Adrenal gland (tissue), 5 donors: ENCODE results near the gene SUPT7L.

Experiments
- POLR2A ChIP-seq, 2 donors: fragments of 450-650 bp; IDR thresholded peaks; one replicate each; pipeline ENCODE4 v1.6.1; 2017; ENCODE audit warnings: antibody characterized with exemption in 2 of 2, mild to moderate bottlenecking in 2 of 2, moderate library complexity in 1 of 2
- TF ChIP-seq, protein P1 (sequence below), 6 experiments: fragments of 450-650 bp in 4 of 6; fragments of 200-600 bp in 2 of 6; sonication (generic) in 1 of 6; IDR thresholded peaks; 1 replicate in 5 of 6; 2 replicates in 1 of 6; pipeline versions ENCODE4 v1.5.1 to v1.8.0; 2016 to 2021; ENCODE audit warnings: antibody characterized with exemption in 6 of 6, mild to moderate bottlenecking in 2 of 6, moderate library complexity in 1 of 6
- donor health status: DM: no; HTN: no; CAD: no.

DNA sequence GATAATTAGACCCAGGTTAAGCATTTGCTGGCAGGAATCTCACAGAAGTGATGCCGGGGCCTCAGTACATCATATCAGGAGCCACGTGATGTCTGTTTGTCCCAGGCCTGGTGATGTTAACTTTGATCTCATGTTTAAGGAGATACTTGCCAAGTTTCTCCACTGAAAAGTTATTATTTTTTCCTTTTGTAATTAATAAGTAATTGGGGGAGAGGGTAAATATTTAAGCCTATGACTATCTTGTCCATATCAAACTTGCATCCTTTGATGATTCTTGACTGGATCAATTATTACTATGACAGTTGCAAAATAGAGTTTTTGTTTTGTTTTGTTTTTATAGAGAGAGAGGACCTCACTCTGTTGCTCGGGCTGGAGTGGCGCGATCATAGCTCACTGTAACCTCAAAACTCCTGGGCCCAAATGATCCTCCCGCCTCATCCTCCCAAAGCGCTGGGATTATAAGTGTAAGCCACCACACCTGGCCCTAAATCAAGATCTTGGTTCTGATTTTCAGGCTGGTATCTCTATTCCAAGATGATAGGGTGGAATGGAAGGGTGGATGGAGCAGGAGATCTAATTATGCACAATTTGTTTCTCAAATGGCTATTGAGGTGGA lies 46.7 kb upstream of the SUPT7L start:
- no peak for TF ChIP-seq POLR2A (IDR thresholded peaks at IDR 0.05)
- TF ChIP-seq, protein P1, sequence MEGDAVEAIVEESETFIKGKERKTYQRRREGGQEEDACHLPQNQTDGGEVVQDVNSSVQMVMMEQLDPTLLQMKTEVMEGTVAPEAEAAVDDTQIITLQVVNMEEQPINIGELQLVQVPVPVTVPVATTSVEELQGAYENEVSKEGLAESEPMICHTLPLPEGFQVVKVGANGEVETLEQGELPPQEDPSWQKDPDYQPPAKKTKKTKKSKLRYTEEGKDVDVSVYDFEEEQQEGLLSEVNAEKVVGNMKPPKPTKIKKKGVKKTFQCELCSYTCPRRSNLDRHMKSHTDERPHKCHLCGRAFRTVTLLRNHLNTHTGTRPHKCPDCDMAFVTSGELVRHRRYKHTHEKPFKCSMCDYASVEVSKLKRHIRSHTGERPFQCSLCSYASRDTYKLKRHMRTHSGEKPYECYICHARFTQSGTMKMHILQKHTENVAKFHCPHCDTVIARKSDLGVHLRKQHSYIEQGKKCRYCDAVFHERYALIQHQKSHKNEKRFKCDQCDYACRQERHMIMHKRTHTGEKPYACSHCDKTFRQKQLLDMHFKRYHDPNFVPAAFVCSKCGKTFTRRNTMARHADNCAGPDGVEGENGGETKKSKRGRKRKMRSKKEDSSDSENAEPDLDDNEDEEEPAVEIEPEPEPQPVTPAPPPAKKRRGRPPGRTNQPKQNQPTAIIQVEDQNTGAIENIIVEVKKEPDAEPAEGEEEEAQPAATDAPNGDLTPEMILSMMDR (IDR thresholded peaks at IDR 0.05): no peak
